H1 (cell line): Measurements from ENCODE around the gene NTMT1. TPM values are rescaled to one million over a fixed set of nuclear protein-coding genes. Genes with fewer than 3 reads are reported as not detected.

Experiments
- CTCF ChIA-PET: fragments of 300-600 bp; sonication (Branson Sonifier 250); formaldehyde crosslinking; loops from one replicate; lab custom pipeline; 2021; ENCODE audit not compliant: partially characterized antibody; lab: Charles Lee
- POLR2A ChIA-PET: fragments of 300-600 bp; sonication (Branson Sonifier 250); formaldehyde crosslinking; loops from one replicate; lab custom pipeline; 2021; ENCODE audit warnings: inconsistent platforms; ENCODE audit not compliant: partially characterized antibody; lab: Charles Lee
- DNase-seq, 2 experiments: peaks; one replicate each; pipeline versions ENCODE4 v3.0.0 to v3.0.0-alpha.2; 2010 to 2022; ENCODE audit warnings: low spot score in 2 of 2, low read depth in 1 of 2, mixed read lengths in 1 of 2
- FAIRE-seq: peaks from 2 replicates; lab custom pipeline; 2011; peaks lifted over from hg19 to GRCh38; lab: Jason Lieb, UNC
- H2AFZ ChIP-seq: 2 replicates; pipeline ENCODE4 v1.8.1; 2012; ENCODE audit warnings: low read length, inconsistent platforms
- H2AK5ac ChIP-seq: 2 replicates; pipeline ENCODE4 v1.6.1; 2013; ENCODE audit warnings: low read depth, low read length
- H2BK120ac ChIP-seq: replicated peaks from 2 replicates; pipeline ENCODE3; 2013; ENCODE audit warnings: low read depth, low read length, inconsistent platforms
- H2BK12ac ChIP-seq: 2 replicates; pipeline ENCODE4 v1.6.1; 2013; ENCODE audit warnings: low read depth, low read length
- H2BK15ac ChIP-seq: 2 replicates; pipeline ENCODE4 v1.6.1; 2013; ENCODE audit warnings: low read length
- H2BK20ac ChIP-seq: 2 replicates; pipeline ENCODE4 v1.6.1; 2013; ENCODE audit warnings: low read length
- H2BK5ac ChIP-seq: 2 replicates; pipeline ENCODE4 v1.6.1; 2013; ENCODE audit warnings: low read depth, low read length
- H3K14ac ChIP-seq: 2 replicates; pipeline ENCODE4 v1.6.1; 2013; ENCODE audit warnings: inconsistent platforms; ENCODE audit not compliant: insufficient read length
- H3K18ac ChIP-seq: 2 replicates; pipeline ENCODE4 v1.6.1; 2013; ENCODE audit warnings: low read length; ENCODE audit errors: extremely low read depth
- H3K23ac ChIP-seq: 2 replicates; pipeline ENCODE4 v1.6.1; 2013; ENCODE audit warnings: inconsistent platforms; ENCODE audit not compliant: insufficient read length
- H3K23me2 ChIP-seq: 2 replicates; pipeline ENCODE4 v1.6.1; 2013; ENCODE audit warnings: low read depth, low read length
- H3K27ac ChIP-seq: 2 replicates; pipeline ENCODE4 v1.6.1; 2011; ENCODE audit warnings: low read depth, low read length, inconsistent platforms
- H3K27me3 ChIP-seq, 4 experiments: replicated peaks in 1 of 4; 1 replicate in 1 of 4; 2 replicates in 3 of 4; pipeline versions ENCODE4 v1.6.1 to v1.8.1; 2011 to 2013; ENCODE audit warnings: low read length in 3 of 4, mild to moderate bottlenecking in 3 of 4, inconsistent platforms in 2 of 4, mixed read lengths in 2 of 4, moderate library complexity in 1 of 4; ENCODE audit not compliant: control insufficient read depth in 3 of 4, insufficient read depth in 3 of 4; ENCODE audit errors: extremely low read depth in 1 of 4
- H3K36me3 ChIP-seq, 4 experiments: 2 replicates each; pipeline versions ENCODE4 v1.6.1 to v1.8.1; 2011 to 2013; ENCODE audit warnings: mild to moderate bottlenecking in 4 of 4, low read length in 3 of 4, moderate library complexity in 2 of 4, control low read depth in 1 of 4, inconsistent platforms in 1 of 4; ENCODE audit not compliant: insufficient read depth in 4 of 4, control insufficient read depth in 2 of 4
- H3K4ac ChIP-seq: replicated peaks from 2 replicates; pipeline ENCODE3; 2013; ENCODE audit warnings: low read length, low read depth, mixed read lengths, inconsistent platforms; ENCODE audit not compliant: insufficient read length
- H3K4me1 ChIP-seq, 4 experiments: replicated peaks in 1 of 4; 1 replicate in 1 of 4; 2 replicates in 3 of 4; pipeline versions ENCODE4 v1.6.1 to v1.8.1; 2011 to 2013; ENCODE audit warnings: low read length in 3 of 4, inconsistent platforms in 2 of 4, mixed read lengths in 1 of 4; ENCODE audit not compliant: insufficient read depth in 4 of 4, control insufficient read depth in 3 of 4
- H3K4me2 ChIP-seq, 2 experiments: 2 replicates each; pipeline versions ENCODE4 v1.6.1 to v1.8.1; 2011 to 2013; ENCODE audit warnings: low read depth in 2 of 2, low read length in 2 of 2, control low read depth in 1 of 2, inconsistent platforms in 1 of 2, mild to moderate bottlenecking in 1 of 2; ENCODE audit not compliant: insufficient read depth in 1 of 2
- H3K4me3 ChIP-seq, 4 experiments: fragments of 200-600, 300-600 bp in 1 of 4; sonication (generic), shearing (Covaris generic), sonication (Bioruptor Twin) in 1 of 4; 2 replicates each; pipeline versions ENCODE4 v1.5.1 to v1.8.1; 2011 to 2016; ENCODE audit warnings: low read length in 4 of 4, low read depth in 3 of 4, control low read depth in 2 of 4, inconsistent platforms in 2 of 4, mild to moderate bottlenecking in 2 of 4, mixed read lengths in 1 of 4, moderate library complexity in 1 of 4; ENCODE audit not compliant: insufficient read depth in 2 of 4; ENCODE audit errors: extremely low read depth in 1 of 4
- H3K56ac ChIP-seq: replicated peaks from 2 replicates; pipeline ENCODE3; 2013; ENCODE audit warnings: low read depth, mild to moderate bottlenecking, mixed read lengths, low read length, inconsistent platforms; ENCODE audit not compliant: insufficient read length
- H3K79me1 ChIP-seq: 2 replicates; pipeline ENCODE4 v1.6.1; 2013; ENCODE audit warnings: low read depth, low read length, control low read depth
- H3K79me2 ChIP-seq, 2 experiments: 2 replicates each; pipeline versions ENCODE4 v1.6.1 to v1.8.1; 2012 to 2013; ENCODE audit warnings: low read length in 2 of 2, mild to moderate bottlenecking in 2 of 2, inconsistent platforms in 1 of 2; ENCODE audit not compliant: insufficient read depth in 2 of 2, control insufficient read depth in 1 of 2
- H3K9ac ChIP-seq, 4 experiments: replicated peaks in 1 of 4; 1 replicate in 1 of 4; 2 replicates in 3 of 4; pipeline versions ENCODE4 v1.6.1 to v1.8.1; 2011 to 2013; ENCODE audit warnings: low read depth in 3 of 4, low read length in 3 of 4, control low read depth in 2 of 4, mild to moderate bottlenecking in 2 of 4, moderate library complexity in 2 of 4, inconsistent platforms in 1 of 4; ENCODE audit errors: extremely low read depth in 1 of 4
- H3K9me3 ChIP-seq, 2 experiments: 2 replicates each; pipeline versions ENCODE4 v1.6.1 to v1.8.1; 2012 to 2013; ENCODE audit warnings: mild to moderate bottlenecking in 2 of 2, moderate library complexity in 2 of 2, control low read depth in 1 of 2, inconsistent platforms in 1 of 2, low read depth in 1 of 2, low read length in 1 of 2, mixed read lengths in 1 of 2; ENCODE audit not compliant: insufficient read depth in 2 of 2
- H4K20me1 ChIP-seq, 2 experiments: replicated peaks in 1 of 2; 2 replicates each; pipeline versions ENCODE3 to v1.8.1; 2011 to 2013; ENCODE audit warnings: inconsistent platforms in 2 of 2, low read length in 2 of 2, mild to moderate bottlenecking in 1 of 2; ENCODE audit not compliant: insufficient read depth in 2 of 2, control insufficient read depth in 1 of 2
- H4K5ac ChIP-seq: 2 replicates; pipeline ENCODE4 v1.6.1; 2013; ENCODE audit warnings: low read length, low read depth, mixed read lengths, inconsistent platforms; ENCODE audit not compliant: insufficient read length
- H4K8ac ChIP-seq: 2 replicates; pipeline ENCODE4 v1.8.0; 2013; ENCODE audit warnings: mild to moderate bottlenecking, moderate library complexity, low read length, inconsistent platforms; ENCODE audit not compliant: insufficient read depth; ENCODE audit errors: extremely low read depth
- H4K91ac ChIP-seq: replicated peaks from 2 replicates; pipeline ENCODE3; 2013; ENCODE audit warnings: low read length, mixed read lengths, inconsistent platforms; ENCODE audit not compliant: insufficient read length
- CTBP2 ChIP-seq: IDR thresholded peaks from 2 replicates; pipeline ENCODE4 v1.7.0; 2011; ENCODE audit warnings: borderline replicate concordance, mild to moderate bottlenecking, moderate library complexity, mixed read lengths, low read length; ENCODE audit not compliant: insufficient read depth, insufficient read length
- HDAC6 ChIP-seq: IDR thresholded peaks from one replicate; pipeline ENCODE4 v1.7.1; 2012; ENCODE audit warnings: low read depth, mild to moderate bottlenecking, inconsistent platforms, low read length, moderate library complexity
- PHF8 ChIP-seq: fragments of 200-600 bp; sonication (generic); conservative IDR thresholded peaks from 2 replicates; pipeline ENCODE4 v1.7.1; 2012; ENCODE audit warnings: low read depth, mild to moderate bottlenecking, inconsistent platforms, low read length, moderate library complexity
- SUZ12 ChIP-seq: fragments of 200-600 bp; sonication (generic); IDR thresholded peaks from 2 replicates; pipeline ENCODE4 v1.6.1; 2012; ENCODE audit warnings: mild to moderate bottlenecking, inconsistent platforms, low read length, moderate library complexity, mixed read lengths
- TEAD4 ChIP-seq: IDR thresholded peaks from 2 replicates; pipeline ENCODE4 v1.6.1; 2012; ENCODE audit warnings: low read depth, low read length, inconsistent platforms, mixed read lengths
- WGBS, 2 experiments: shearing (Covaris generic) in 1 of 2; methylation state at CpG; one replicate each; pipeline versions ENCODE4 v1.1.6 to v1.1.7; 2013 to 2015; ENCODE audit warnings: low lambda C conversion rate in 2 of 2, mixed read lengths in 2 of 2, inconsistent platforms in 1 of 2, low coverage in 1 of 2, missing lambda C conversion rate in 1 of 2; ENCODE audit not compliant: insufficient replicate concordance in 2 of 2, insufficient coverage in 1 of 2, insufficient read length in 1 of 2; ENCODE audit errors: extremely low coverage in 1 of 2, missing lambda C conversion rate in 1 of 2; 5-methylcytosine and 5-hydroxymethylcytosine counted together
- polyA plus RNA-seq, 7 experiments: library from polyadenylated mRNA; depleted of rRNA in 3 of 7; stranded (reverse) in 5 of 7; unstranded in 2 of 7; fragments of >200 nt in 5 of 7; fragments of 200-250 nt in 2 of 7; gene quantifications; 1 replicate in 5 of 7; 2 replicates in 1 of 7; 4 replicates in 1 of 7; pipeline versions ENCODE4 v1.2.1 to v1.2.3, GENCODE V29; 2011 to 2013; ENCODE audit warnings: missing spikeins in 2 of 7, mixed read lengths in 2 of 7
- total RNA-seq: library from RNA; stranded (reverse); fragmentation: NEBNext Ultra II Directional; extraction: Animal tissue kit (Norgen Biotek cat#: 25700); gene quantifications from 2 replicates; pipeline ENCODE4 v1.2.1, GENCODE V29; 2021

The NTMT1 gene
- total and polyA plus RNA-seq, 2 of the 8 experiments (the other 6 are each of a cell fraction or from before 2014, with no cell fraction given), result 66.8 to 70.2 TPM

DNA sequence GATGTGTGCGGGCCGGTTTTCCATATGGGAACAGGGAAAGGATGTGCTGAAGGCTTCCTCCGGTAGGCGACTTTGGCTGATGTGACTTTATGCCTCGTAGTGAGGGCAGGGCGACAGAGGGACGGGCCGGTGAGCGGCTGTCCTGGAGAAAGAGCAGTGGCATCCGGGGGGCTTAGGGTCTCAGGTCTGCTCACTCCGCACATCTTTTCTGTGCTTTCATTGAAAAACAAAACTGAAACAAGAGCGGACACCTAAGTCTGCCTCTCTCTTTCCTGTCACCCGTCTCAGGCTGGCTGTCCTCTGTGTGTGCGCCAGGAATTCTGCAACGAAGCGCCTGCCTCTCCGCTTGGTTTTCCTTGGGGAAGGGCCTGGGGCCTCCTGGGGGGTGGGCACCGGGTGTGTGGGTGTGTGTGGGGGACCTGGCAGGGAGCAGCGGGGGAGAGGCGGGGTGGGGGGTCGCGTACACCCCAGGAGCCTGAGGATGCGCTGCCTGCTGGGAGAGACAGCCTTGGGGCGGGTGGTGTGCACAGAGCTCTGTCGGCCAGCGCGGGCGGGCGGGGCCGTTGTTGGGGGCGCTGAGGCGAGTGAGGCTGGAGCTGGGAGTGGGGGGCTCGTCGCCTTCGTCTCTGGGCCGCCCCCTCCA lies 38.9 kb downstream of the NTMT1 start:
- Histone ChIP-seq H3K23me2 (peaks cover 9% of the 10 kb centered on the region; the same call in 1 of the 2 replicates), H3K14ac (no peak overlapping the region), H3K4me2 (peak overlapping the region; percentile 52 to 72), H4K8ac (no peak overlapping the region), H2BK120ac (no peak overlapping the region), H3K4ac (no peak overlapping the region), H4K91ac (no peak overlapping the region), H2BK12ac (no peak overlapping the region), H3K9ac (no peak overlapping the region), H3K4me1 (peaks cover 0 to 7% (median 4%) of the 10 kb centered on the region in 4 experiments; a peak in 6 of 7 replicates), H3K79me1 (no peaks in the 10 kb centered on the region), H2BK5ac (no peak overlapping the region), H3K27ac (no peak overlapping the region), H3K27me3 (peaks cover 9 to 30% (median 21%) of the 10 kb centered on the region in 4 experiments), H3K36me3 (no peaks in the 10 kb centered on the region), H3K56ac (no peak overlapping the region), H3K9me3 (no peaks in the 10 kb centered on the region), H2AFZ (no peak overlapping the region; the same call in 1 of the 2 replicates), H2BK20ac (no peak overlapping the region), H4K5ac (no peak overlapping the region), H2AK5ac (no peak overlapping the region), H4K20me1 (no peaks in the 10 kb centered on the region), H2BK15ac (no peak overlapping the region), H3K23ac (no peak overlapping the region), H3K18ac (no peak overlapping the region), H3K4me3 (peak overlapping the region; percentile 32 to 77 (median 40); a peak in 6 of 8 replicates), H3K79me2 (no peaks in the 10 kb centered on the region)
- peak; percentile 62; the same call in 1 of the 2 replicates for TF ChIP-seq SUZ12
- TF ChIP-seq CTBP2, result no peak
- TF ChIP-seq HDAC6, result no peak
- TF ChIP-seq TEAD4, result no peak
- no peak for TF ChIP-seq PHF8
- ChIA-PET CTCF (interaction anchor here (0.6 to 2.7 kb wide), 2 partner anchors 73 to 119 kb away, joined by 4 to 8 read pairs; no protein-coding TSS in a partner anchor), POLR2A (interaction anchor here (3.0 kb wide), 1 partner anchor 10 kb away, joined by 6 read pairs; no protein-coding TSS in a partner anchor)
- peak in 1 of 2 experiments; percentile 65 for DNase-seq
- no peak for FAIRE-seq
- 10% methylated on average over 19 of the region's 36 CpGs; no CpG with 5 or more reads in 1 of the 2 experiments for WGBS, 2 experiments
